ENCODE measurements around the gene RNF144B. TPM values are rescaled to one million over a fixed set of nuclear protein-coding genes. Genes with fewer than 3 reads are reported as not detected.

Gene RNF144B
- total and polyA plus RNA-seq, 10 of the 15 experiments (the other 5 are each of a cell fraction or from before 2014, with no cell fraction given), result 0.03 to 0.18 (median 0.14) TPM

GRCh38 chr6:18368277-18369105, 18.7 kb upstream of the RNF144B start:
- CTCF ChIA-PET, result interaction anchor here (1.2 kb wide), 2 partner anchors 9 to 44 kb away, joined by 3 read pairs; no protein-coding TSS in a partner anchor
- FAIRE-seq, result no peak
- in situ Hi-C loops (cut with MboI), result no loop called here

More at GRCh38 chr6:18368277-18369105, 18.7 kb upstream of the RNF144B start:
- peaks cover 0 to under 1% of the 10 kb centered on the region in 2 experiments; a peak in 1 of 4 replicates for H3K27me3 ChIP-seq (replicated peaks in 1 of 2; ENCODE audit: control insufficient read depth in 2 of 2, insufficient read depth in 2 of 2, low read length in 1 of 2)
- ChIA-PET SMC1A (ENCODE audit: uncharacterized antibody, unreplicated experiment) (interaction anchor here (2.0 kb wide), 1 partner anchor 9 kb away, joined by 6 read pairs; no protein-coding TSS in a partner anchor), RAD21 (ENCODE audit: unreplicated experiment) (no interaction called here), POLR2A (no interaction called here)
- H3K9me3 ChIP-seq (replicated peaks; ENCODE audit: control insufficient read depth, insufficient read depth, low read length), result no peaks in the 10 kb centered on the region; the same call in 1 of the 3 replicates
- intact Hi-C loops (cut with micrococcal nuclease; ENCODE audit: unreplicated experiment), result no loop called here
- H3K79me2 ChIP-seq (ENCODE audit: control insufficient read depth, insufficient read depth, low read length), result no peaks in the 10 kb centered on the region
- H3K4me2 ChIP-seq (ENCODE audit: control insufficient read depth, insufficient read depth), result no peak overlapping the region
- H3K9ac ChIP-seq (ENCODE audit: control insufficient read depth, insufficient read depth, low read length), result no peak overlapping the region
- ATAC-seq (no peak), DNase-seq (ENCODE audit: low read depth, low spot score) (no peak)
- no TSS peak for BruUV-seq (replicated peaks)
- no peak overlapping the region for H3K4me3 ChIP-seq
- H3K36me3 ChIP-seq (ENCODE audit: control insufficient read depth in 2 of 2, insufficient read depth in 2 of 2, low read length in 1 of 2), result no peaks in the 10 kb centered on the region
- TF ChIP-seq BMI1 (IDR thresholded peaks at IDR 0.05; ENCODE audit: borderline replicate concordance), result no peak
- TF ChIP-seq CBFB (IDR thresholded peaks at IDR 0.05; ENCODE audit: low read depth), result no peak
- no peak for TF ChIP-seq ATF3 (IDR thresholded peaks at IDR 0.05; ENCODE audit: borderline replicate concordance, extremely low read depth, low read depth, low read length)
- TF ChIP-seq PKNOX1 (IDR thresholded peaks at IDR 0.05), result no peak
- no peak for TF ChIP-seq RB1 (IDR thresholded peaks at IDR 0.05; ENCODE audit: borderline replicate concordance)
- TF ChIP-seq IRF5 (IDR thresholded peaks at IDR 0.05; ENCODE audit: borderline replicate concordance), result no peak
- no peaks in the 10 kb centered on the region for H4K20me1 ChIP-seq (ENCODE audit: control insufficient read depth, insufficient read depth)
- 73% methylated on average over 25 of the region's 25 CpGs for WGBS (ENCODE audit: insufficient coverage, insufficient replicate concordance, low lambda C conversion rate, missing lambda C conversion rate)
- no peak overlapping the region for H2AFZ ChIP-seq (ENCODE audit: control insufficient read depth, low read depth, low read length)
- no peaks in the 10 kb centered on the region for H3K4me1 ChIP-seq (ENCODE audit: control insufficient read depth, insufficient read depth, low read length)
- H3K27ac ChIP-seq (ENCODE audit: control insufficient read depth, insufficient read depth), result no peak overlapping the region
